HFFc6 (cell line): ENCODE data around the gene C1QL4. TPM values are rescaled to one million over a fixed set of nuclear protein-coding genes. Genes with fewer than 3 reads are reported as not detected.

Experiments used
- DNase-seq: peaks from one replicate; pipeline ENCODE4 v3.0.0-alpha.2; 2018
- H3K27ac Mint-ChIP-seq: 2 replicates; pipeline ENCODE4 v1.8.0; 2020; ENCODE audit warnings: mild to moderate bottlenecking, mixed read lengths
- H3K27me3 Mint-ChIP-seq: 2 replicates; pipeline ENCODE4 v1.8.0; 2021; ENCODE audit warnings: mild to moderate bottlenecking, moderate library complexity, mixed read lengths; ENCODE audit not compliant: insufficient read depth
- H3K36me3 Mint-ChIP-seq: 2 replicates; pipeline ENCODE4 v1.8.0; 2021; ENCODE audit warnings: low read depth, mixed read lengths
- H3K4me1 Mint-ChIP-seq: 2 replicates; pipeline ENCODE4 v1.8.0; 2020; ENCODE audit warnings: low read depth, mixed read lengths
- H3K4me3 Mint-ChIP-seq: 2 replicates; pipeline ENCODE4 v1.8.0; 2020; ENCODE audit warnings: mild to moderate bottlenecking, moderate library complexity, mixed read lengths
- H3K9me3 Mint-ChIP-seq: 2 replicates; pipeline ENCODE4 v1.8.0; 2020; ENCODE audit warnings: mild to moderate bottlenecking, mixed read lengths
- CTCF ChIP-seq: fragments of 200-600 bp; sonication (generic); IDR thresholded peaks from 2 replicates; pipeline ENCODE4 v1.5.0; 2021; ENCODE audit warnings: antibody characterized with exemption, mild to moderate bottlenecking
- total RNA-seq, 6 experiments: library from RNA; stranded (reverse); fragmentation: NEBNext Ultra II Directional; extraction: Animal tissue kit (Norgen Biotek cat#: 25700); gene quantifications; 2 replicates in 1 of 6; 3 replicates in 5 of 6; pipeline ENCODE4 v1.2.3, GENCODE V29; 2021

Gene C1QL4
- total RNA-seq, 6 experiments from 2014 or later = 0.14 to 0.48 (median 0.28) TPM; not detected in 1

GRCh38 chr12:49298160-49298559, 38.8 kb downstream of the C1QL4 start:
- Mint-ChIP-seq H3K4me1 (peaks cover 5% of the 10 kb centered on the region; the same call in 1 of the 2 replicates), H3K27ac (no peak overlapping the region), H3K36me3 (no peaks in the 10 kb centered on the region), H3K9me3 (no peaks in the 10 kb centered on the region), H3K4me3 (no peak overlapping the region), H3K27me3 (peaks cover 35% of the 10 kb centered on the region)
- no peak for DNase-seq
- TF ChIP-seq CTCF = peak; percentile 53; the same call in 1 of the 2 replicates

GRCh38 chr12:49297695-49298060, 39.3 kb downstream of the C1QL4 start:
- DNase-seq = no peak
- no peak for TF ChIP-seq CTCF
- H3K4me3 Mint-ChIP-seq = no peak overlapping the region; the same call in 1 of the 2 replicates
- H3K27me3 Mint-ChIP-seq = peaks cover 33% of the 10 kb centered on the region
- H3K36me3 Mint-ChIP-seq = no peaks in the 10 kb centered on the region
- no peak overlapping the region for H3K27ac Mint-ChIP-seq
- H3K9me3 Mint-ChIP-seq = no peaks in the 10 kb centered on the region
- peaks cover 5% of the 10 kb centered on the region; the same call in 1 of the 2 replicates for H3K4me1 Mint-ChIP-seq

DNA sequence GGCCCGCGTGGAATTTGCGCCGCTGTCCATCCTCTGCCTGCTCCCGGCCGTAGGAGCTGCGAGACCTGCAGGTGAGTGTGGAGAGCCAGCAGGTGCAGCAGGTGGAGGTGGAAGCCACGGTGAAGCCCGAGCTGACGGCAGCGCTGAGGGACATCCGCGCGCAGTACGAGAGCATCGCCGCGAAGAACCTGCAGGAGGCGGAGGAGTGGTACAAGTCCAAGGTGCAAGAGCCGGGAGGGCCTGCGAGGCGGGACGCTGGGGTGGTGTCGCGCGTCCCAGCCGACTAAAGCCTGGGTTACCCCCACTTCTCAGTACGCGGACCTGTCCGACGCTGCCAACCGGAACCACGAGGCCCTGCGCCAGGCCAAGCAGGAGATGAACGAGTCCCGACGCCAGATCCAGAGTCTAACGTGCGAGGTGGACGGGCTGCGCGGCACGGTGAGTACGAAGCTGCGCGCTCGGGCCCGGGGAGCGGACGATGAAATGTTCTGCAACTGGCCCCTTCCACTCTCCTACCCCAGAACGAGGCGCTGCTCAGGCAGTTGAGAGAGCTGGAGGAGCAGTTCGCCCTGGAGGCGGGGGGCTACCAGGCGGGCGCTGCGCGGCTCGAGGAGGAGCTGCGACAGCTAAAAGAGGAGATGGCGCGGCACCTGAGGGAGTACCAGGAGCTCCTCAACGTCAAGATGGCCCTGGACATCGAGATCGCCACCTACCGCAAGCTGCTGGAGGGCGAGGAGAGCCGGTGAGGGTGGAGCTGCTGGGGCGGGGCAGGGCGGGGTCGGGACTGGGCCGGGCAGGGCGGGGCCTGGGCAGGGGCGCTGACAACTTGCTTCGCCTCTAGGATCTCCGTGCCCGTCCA, 39.9 kb downstream of the C1QL4 start:
- peak overlapping the region; percentile 42; the same call in 1 of the 2 replicates for H3K4me3 Mint-ChIP-seq
- peaks cover 31% of the 10 kb centered on the region for H3K27me3 Mint-ChIP-seq
- no peak overlapping the region for H3K27ac Mint-ChIP-seq
- no peaks in the 10 kb centered on the region for H3K36me3 Mint-ChIP-seq
- no peaks in the 10 kb centered on the region for H3K9me3 Mint-ChIP-seq
- no peak for DNase-seq
- TF ChIP-seq CTCF = peak; percentile 59; the same call in 1 of the 2 replicates
- H3K4me1 Mint-ChIP-seq = peaks cover 5% of the 10 kb centered on the region; the same call in 1 of the 2 replicates

DNA sequence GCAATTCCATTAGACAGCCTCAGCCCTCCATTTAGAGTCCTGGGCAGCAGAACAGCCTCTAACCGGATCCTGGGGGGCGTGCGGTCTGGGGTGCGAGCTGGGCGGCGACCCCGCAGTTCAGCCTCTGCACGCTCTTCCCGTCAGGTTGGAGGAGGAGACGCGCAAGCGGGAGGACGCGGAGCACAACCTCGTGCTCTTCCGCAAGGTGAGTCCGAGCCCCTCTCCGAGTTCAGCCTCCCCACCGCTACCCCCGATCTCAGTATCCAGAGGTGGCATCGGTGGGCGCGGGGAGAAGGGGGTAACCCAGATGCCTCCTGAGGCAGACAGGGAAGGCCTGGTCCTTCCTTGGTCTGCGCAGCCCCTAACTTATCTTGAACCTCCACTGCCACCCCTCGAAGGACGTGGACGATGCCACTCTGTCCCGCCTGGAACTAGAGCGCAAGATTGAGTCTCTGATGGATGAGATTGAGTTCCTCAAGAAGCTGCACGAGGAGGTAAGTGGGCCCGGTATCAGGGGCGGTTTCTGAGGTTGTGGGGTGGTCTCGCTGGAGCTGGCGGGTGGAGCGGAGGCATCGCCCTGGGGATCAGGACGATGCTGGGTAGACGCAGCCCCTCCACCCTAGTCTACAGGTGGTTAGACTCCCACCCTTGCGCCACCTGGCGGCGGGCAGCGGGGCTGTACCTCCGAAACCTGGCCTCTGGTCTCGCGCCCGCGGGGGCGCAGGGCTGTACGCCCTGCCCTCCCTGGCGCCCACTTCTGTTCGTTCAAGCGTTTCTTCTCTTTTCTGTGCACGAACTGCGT, 40.8 kb downstream of the C1QL4 start:
- TF ChIP-seq CTCF = peak; percentile 86
- H3K4me1 Mint-ChIP-seq = no peaks in the 10 kb centered on the region; the same call in 1 of the 2 replicates
- no peaks in the 10 kb centered on the region for H3K9me3 Mint-ChIP-seq
- H3K27me3 Mint-ChIP-seq = peaks cover 30% of the 10 kb centered on the region
- no peak overlapping the region for H3K27ac Mint-ChIP-seq
- H3K4me3 Mint-ChIP-seq = no peak overlapping the region
- H3K36me3 Mint-ChIP-seq = no peaks in the 10 kb centered on the region
- no peak for DNase-seq

DNA sequence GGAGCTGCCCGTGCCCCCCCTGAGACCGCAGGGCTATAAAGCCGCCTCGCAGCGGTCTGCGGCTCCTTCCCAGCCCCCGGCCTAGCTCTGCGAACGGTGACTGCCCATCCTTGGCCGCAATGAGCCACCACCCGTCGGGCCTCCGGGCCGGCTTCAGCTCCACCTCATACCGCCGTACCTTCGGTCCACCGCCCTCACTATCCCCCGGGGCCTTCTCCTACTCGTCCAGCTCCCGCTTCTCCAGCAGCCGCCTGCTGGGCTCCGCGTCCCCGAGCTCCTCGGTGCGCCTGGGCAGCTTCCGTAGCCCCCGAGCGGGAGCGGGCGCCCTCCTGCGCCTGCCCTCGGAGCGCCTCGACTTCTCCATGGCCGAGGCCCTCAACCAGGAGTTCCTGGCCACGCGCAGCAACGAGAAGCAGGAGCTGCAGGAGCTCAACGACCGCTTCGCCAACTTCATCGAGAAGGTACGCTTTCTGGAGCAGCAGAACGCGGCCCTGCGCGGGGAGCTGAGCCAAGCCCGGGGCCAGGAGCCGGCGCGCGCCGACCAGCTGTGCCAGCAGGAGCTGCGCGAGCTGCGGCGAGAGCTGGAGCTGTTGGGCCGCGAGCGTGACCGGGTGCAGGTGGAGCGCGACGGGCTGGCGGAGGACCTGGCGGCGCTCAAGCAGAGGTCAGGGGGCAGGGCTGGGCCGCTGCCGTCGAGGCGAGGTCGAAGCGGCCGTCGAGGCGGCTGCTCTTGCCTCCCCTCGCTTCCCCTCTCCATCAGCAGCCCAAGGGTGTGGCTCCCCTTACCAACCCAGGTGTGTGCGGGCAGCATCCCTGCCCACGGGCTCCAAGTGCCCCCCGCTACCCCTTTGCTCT, 41.7 kb downstream of the C1QL4 start, which contains the start of gene PRPH:
PRPH (plus strand) TSS at position 66 of the 855 bp plus-strand sequence; CDS start at position 120, 54 bp downstream.
- no peak for DNase-seq
- H3K27ac Mint-ChIP-seq = no peak within 1 kb of the TSS
- H3K9me3 Mint-ChIP-seq = no peaks in the 10 kb centered on the region
- no peaks in the 10 kb centered on the region; the same call in 1 of the 2 replicates for H3K4me1 Mint-ChIP-seq
- H3K4me3 Mint-ChIP-seq = no peak within 1 kb of the TSS
- peaks cover 24% of the 10 kb centered on the region for H3K27me3 Mint-ChIP-seq
- no peaks in the 10 kb centered on the region for H3K36me3 Mint-ChIP-seq
- no peak for TF ChIP-seq CTCF
